ENCODE measurements around the gene TOLLIP. TPM values are rescaled to one million over a fixed set of nuclear protein-coding genes. Genes with fewer than 3 reads are reported as not detected.

Gene TOLLIP
- total RNA-seq, 4 donors from 2014 or later = 43.7 to 77.3 (median 70.6) TPM

GRCh38 chr11:1262172-1263006 is 47.0 kb downstream of the TOLLIP start:
- peak overlapping the region; percentile 40 to 59 (median 54) for H3K4me3 ChIP-seq
- no peaks in the 10 kb centered on the region for H3K36me3 ChIP-seq
- peak; percentile 16 to 74 for TF ChIP-seq POLR2A (IDR thresholded peaks at IDR 0.05)
- TF ChIP-seq, protein P1, sequence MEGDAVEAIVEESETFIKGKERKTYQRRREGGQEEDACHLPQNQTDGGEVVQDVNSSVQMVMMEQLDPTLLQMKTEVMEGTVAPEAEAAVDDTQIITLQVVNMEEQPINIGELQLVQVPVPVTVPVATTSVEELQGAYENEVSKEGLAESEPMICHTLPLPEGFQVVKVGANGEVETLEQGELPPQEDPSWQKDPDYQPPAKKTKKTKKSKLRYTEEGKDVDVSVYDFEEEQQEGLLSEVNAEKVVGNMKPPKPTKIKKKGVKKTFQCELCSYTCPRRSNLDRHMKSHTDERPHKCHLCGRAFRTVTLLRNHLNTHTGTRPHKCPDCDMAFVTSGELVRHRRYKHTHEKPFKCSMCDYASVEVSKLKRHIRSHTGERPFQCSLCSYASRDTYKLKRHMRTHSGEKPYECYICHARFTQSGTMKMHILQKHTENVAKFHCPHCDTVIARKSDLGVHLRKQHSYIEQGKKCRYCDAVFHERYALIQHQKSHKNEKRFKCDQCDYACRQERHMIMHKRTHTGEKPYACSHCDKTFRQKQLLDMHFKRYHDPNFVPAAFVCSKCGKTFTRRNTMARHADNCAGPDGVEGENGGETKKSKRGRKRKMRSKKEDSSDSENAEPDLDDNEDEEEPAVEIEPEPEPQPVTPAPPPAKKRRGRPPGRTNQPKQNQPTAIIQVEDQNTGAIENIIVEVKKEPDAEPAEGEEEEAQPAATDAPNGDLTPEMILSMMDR (IDR thresholded peaks at IDR 0.05) = no peak
- no peaks in the 10 kb centered on the region for H3K27me3 ChIP-seq
- peak; percentile 87 to 96 (median 95) for DNase-seq
- H3K4me1 ChIP-seq = peaks cover 0 to 15% (median 9%) of the 10 kb centered on the region in 4 donors
- peaks cover 0 to 6% (median 0%) of the 10 kb centered on the region in 4 donors for H3K9me3 ChIP-seq
- peak overlapping the region; percentile 59 to 81 (median 77) for H3K27ac ChIP-seq

- no peak for DNase-seq
- no peaks in the 10 kb centered on the region for H3K27me3 ChIP-seq
- H3K4me3 ChIP-seq = peak overlapping the region in 1 of 4 donors; percentile 52
- peak overlapping the region in 1 of 4 donors; percentile 81 for H3K27ac ChIP-seq
- peaks cover 0 to 15% (median 9%) of the 10 kb centered on the region in 4 donors for H3K4me1 ChIP-seq
- H3K36me3 ChIP-seq = no peaks in the 10 kb centered on the region
- H3K9me3 ChIP-seq = peaks cover 0 to 6% (median 0%) of the 10 kb centered on the region in 4 donors
- TF ChIP-seq POLR2A (IDR thresholded peaks at IDR 0.05) = no peak
- TF ChIP-seq, protein P1 (IDR thresholded peaks at IDR 0.05) = no peak
Observed at GRCh38 chr11:1261241-1262071, 48.0 kb downstream of the TOLLIP start.

GRCh38 chr11:1260620-1261019 is 48.8 kb downstream of the TOLLIP start:
- Histone ChIP-seq H3K36me3 (no peaks in the 10 kb centered on the region), H3K27ac (no peak overlapping the region), H3K4me3 (no peak overlapping the region), H3K9me3 (peaks cover 0 to 4% (median 0%) of the 10 kb centered on the region in 4 donors), H3K4me1 (peaks cover 0 to 15% (median 9%) of the 10 kb centered on the region in 4 donors), H3K27me3 (no peaks in the 10 kb centered on the region)
- TF ChIP-seq, protein P1 (IDR thresholded peaks at IDR 0.05) = no peak
- no peak for TF ChIP-seq POLR2A (IDR thresholded peaks at IDR 0.05)
- DNase-seq = no peak

GRCh38 chr11:1260023-1260501 is 49.4 kb downstream of the TOLLIP start:
- no peak for TF ChIP-seq POLR2A (IDR thresholded peaks at IDR 0.05)
- TF ChIP-seq, protein P1 (IDR thresholded peaks at IDR 0.05) = no peak
- Histone ChIP-seq H3K36me3 (no peaks in the 10 kb centered on the region), H3K9me3 (no peaks in the 10 kb centered on the region), H3K27me3 (no peaks in the 10 kb centered on the region), H3K4me1 (peaks cover 0 to 15% (median 9%) of the 10 kb centered on the region in 4 donors), H3K27ac (no peak overlapping the region), H3K4me3 (no peak overlapping the region)
- peak in 1 of 3 donors; percentile 63 for DNase-seq

GRCh38 chr11:1259561-1259960 is 49.9 kb downstream of the TOLLIP start:
- H3K9me3 ChIP-seq = no peaks in the 10 kb centered on the region
- H3K4me1 ChIP-seq = peaks cover 0 to 15% (median 9%) of the 10 kb centered on the region in 4 donors
- H3K4me3 ChIP-seq = no peak overlapping the region
- no peak overlapping the region for H3K27ac ChIP-seq
- DNase-seq = no peak
- H3K36me3 ChIP-seq = no peaks in the 10 kb centered on the region
- no peaks in the 10 kb centered on the region for H3K27me3 ChIP-seq
- TF ChIP-seq POLR2A (IDR thresholded peaks at IDR 0.05) = no peak
- TF ChIP-seq, protein P1 (IDR thresholded peaks at IDR 0.05) = no peak

Measured in Peyer's patch (tissue), 4 donors.